Esophagus muscularis mucosa (tissue), 4 donors: ENCODE data around the gene ASAH2B. TPM values are rescaled to one million over a fixed set of nuclear protein-coding genes. Genes with fewer than 3 reads are reported as not detected.

Experiments used
- DNase-seq: peaks from one replicate; pipeline ENCODE4 v3.0.0-alpha.2; 2017; ENCODE audit errors: extremely low spot score
- H3K27ac ChIP-seq, 4 donors: fragments of 200-600 bp; sonication (generic); replicated peaks in 1 of 4; 1 replicate in 3 of 4; 2 replicates in 1 of 4; pipeline ENCODE4 v1.5.1; 2016 to 2019; ENCODE audit warnings: mild to moderate bottlenecking in 1 of 4
- H3K27me3 ChIP-seq, 4 donors: fragments of 200-600 bp; sonication (generic); one replicate each; pipeline versions ENCODE4 v1.5.1 to v1.6.0; 2016 to 2019
- H3K36me3 ChIP-seq, 4 donors: fragments of 200-600 bp; sonication (generic); one replicate each; pipeline ENCODE4 v1.5.1; 2016 to 2019
- H3K4me1 ChIP-seq, 4 donors: fragments of 200-600 bp; sonication (generic); one replicate each; pipeline ENCODE4 v1.5.1; 2016 to 2019
- H3K4me3 ChIP-seq, 4 donors: fragments of 200-600 bp; sonication (generic); 1 replicate in 2 of 4; 2 replicates in 2 of 4; pipeline ENCODE4 v1.5.1; 2016 to 2019; ENCODE audit warnings: mild to moderate bottlenecking in 4 of 4, moderate library complexity in 1 of 4
- H3K9me3 ChIP-seq, 4 donors: fragments of 200-600 bp; sonication (generic); 1 replicate in 3 of 4; 2 replicates in 1 of 4; pipeline ENCODE4 v1.5.1; 2016 to 2019
- CTCF ChIP-seq, 3 experiments: fragments of 200-600 bp in 2 of 3; fragments of 450-650 bp in 1 of 3; sonication (generic) in 2 of 3; IDR thresholded peaks; one replicate each; pipeline ENCODE4 v1.5.1; 2017 to 2019; ENCODE audit warnings: antibody characterized with exemption in 3 of 3, mild to moderate bottlenecking in 2 of 3, moderate library complexity in 1 of 3
- EP300 ChIP-seq: sonication (generic); formaldehyde crosslinking; IDR thresholded peaks from one replicate; pipeline ENCODE4 v1.6.1; 2017; ENCODE audit warnings: antibody characterized with exemption
- POLR2A ChIP-seq: fragments of 450-650 bp; IDR thresholded peaks from one replicate; pipeline ENCODE4 v1.6.1; 2017; ENCODE audit warnings: antibody characterized with exemption, moderate library complexity, mild to moderate bottlenecking, low read depth
- POLR2AphosphoS5 ChIP-seq, 2 donors: sonication (generic); formaldehyde crosslinking; IDR thresholded peaks; one replicate each; pipeline ENCODE4 v1.6.1; 2017; ENCODE audit warnings: antibody characterized with exemption in 2 of 2
- WGBS: methylation state at CpG from one replicate; pipeline ENCODE4 v1.1.5; 2018; 5-methylcytosine and 5-hydroxymethylcytosine counted together
- intact Hi-C: fragments of 100-400 bp; cut with DNase I; formaldehyde crosslinking; loops from one replicate; pipeline ENCODE4 v1.15.1; 2023
- total RNA-seq, 4 donors: library from RNA; depleted of rRNA; stranded (reverse); fragments of >200 nt; gene quantifications; one replicate each; pipeline versions ENCODE4 v1.1.0 to v1.2.1, GENCODE V29; 2016

ASAH2B gene
- total RNA-seq, 4 donors from 2014 or later, result 0.66 to 2.9 (median 1.7) TPM

GRCh38 chr10:50799595-50799994 is 59.9 kb downstream of the ASAH2B start:
- Histone ChIP-seq H3K9me3 (no peaks in the 10 kb centered on the region), H3K36me3 (no peaks in the 10 kb centered on the region), H3K27me3 (no peaks in the 10 kb centered on the region), H3K4me3 (no peak overlapping the region), H3K27ac (no peak overlapping the region), H3K4me1 (no peaks in the 10 kb centered on the region)
- 76% methylated on average over 1 of the region's 1 CpG for WGBS
- intact Hi-C loops, result no loop called here
- DNase-seq, result no peak
- no peak for TF ChIP-seq POLR2A

GRCh38 chr10:50805981-50806622 is 66.4 kb downstream of the ASAH2B start:
- intact Hi-C loops, result no loop called here
- TF ChIP-seq EP300 (no peak), POLR2AphosphoS5 (IDR thresholded peaks at IDR 0.05) (no peak), CTCF (IDR thresholded peaks at IDR 0.05) (no peak), POLR2A (no peak)
- 48% methylated on average over 2 of the region's 2 CpGs for WGBS

DNA sequence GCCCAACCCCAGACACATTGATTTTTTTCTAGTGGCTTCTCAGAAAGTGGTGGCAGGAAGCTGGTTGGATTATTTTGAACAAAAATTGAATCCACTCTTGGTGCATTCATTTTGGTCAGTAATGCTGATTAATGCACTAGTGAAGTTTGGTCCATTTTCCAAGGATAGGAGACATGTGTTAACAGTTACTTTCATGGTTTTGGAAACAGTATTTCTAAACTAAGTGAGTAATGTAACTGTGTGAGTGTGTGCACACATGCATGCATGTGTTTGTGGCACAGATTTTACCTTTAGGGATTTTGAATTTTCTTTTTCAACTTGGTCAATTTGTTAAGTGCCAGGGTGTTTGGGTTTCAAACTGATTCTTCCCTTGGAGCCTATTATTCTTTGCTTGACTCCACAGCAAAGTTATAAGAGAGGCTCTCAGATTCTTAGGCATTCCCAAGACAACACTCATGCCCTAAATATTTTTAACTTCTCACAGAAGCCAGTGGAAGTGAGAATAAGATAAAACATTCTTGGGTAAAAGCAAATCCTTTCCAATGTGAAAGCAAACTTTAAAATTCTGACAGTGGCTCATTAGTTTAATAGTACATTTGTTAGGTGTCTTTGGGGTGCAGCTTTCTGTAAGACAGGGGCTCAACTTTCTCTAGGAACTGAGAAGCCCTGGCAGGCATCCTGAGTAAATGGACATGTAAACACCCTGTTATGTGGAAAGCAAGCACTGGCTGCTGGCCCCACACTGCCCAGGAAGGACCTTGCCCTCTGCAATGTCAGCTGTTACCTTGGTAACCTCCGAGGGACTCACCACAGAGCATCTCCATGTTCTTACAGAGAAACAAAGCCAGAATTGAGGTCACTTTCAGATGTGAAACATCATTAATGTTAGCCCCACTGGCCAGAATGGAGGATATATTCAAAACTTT is 68.4 kb downstream of the ASAH2B start:
- WGBS, result no CpG with 5 or more reads among the region's 1 CpG
- TF ChIP-seq POLR2A (no peak), EP300 (no peak), POLR2AphosphoS5 (IDR thresholded peaks at IDR 0.05) (no peak), CTCF (IDR thresholded peaks at IDR 0.05) (no peak)
- Histone ChIP-seq H3K9me3 (no peaks in the 10 kb centered on the region), H3K4me1 (no peaks in the 10 kb centered on the region), H3K36me3 (no peaks in the 10 kb centered on the region), H3K4me3 (no peak overlapping the region), H3K27me3 (no peaks in the 10 kb centered on the region), H3K27ac (no peak overlapping the region)
- intact Hi-C loops, result no loop called here
- no peak for DNase-seq

More at GRCh38 chr10:50805981-50806622, 66.4 kb downstream of the ASAH2B start:
- H3K9me3 ChIP-seq, result no peaks in the 10 kb centered on the region
- H3K4me3 ChIP-seq, result no peak overlapping the region
- DNase-seq, result no peak
- H3K4me1 ChIP-seq, result no peaks in the 10 kb centered on the region
- no peak overlapping the region for H3K27ac ChIP-seq
- no peaks in the 10 kb centered on the region for H3K36me3 ChIP-seq
- H3K27me3 ChIP-seq, result no peaks in the 10 kb centered on the region

Other genes starting within 250 kb of the ASAH2B start
- gene SGMS1, start 116.0 kb upstream of the ASAH2B start, total RNA-seq, result 100 to 1,000 TPM in 1 of 4 donors, 10 to 100 TPM in 3; 64.3 to 132 (median 87.0) TPM
- gene A1CF, start 145.7 kb downstream of the ASAH2B start, total RNA-seq, result not detected